MM.1S (cell line): ENCODE measurements around the gene IQGAP2.

Experiments
- CTCF ChIP-seq: fragments of 300-600 bp; sonication (generic); IDR thresholded peaks from 2 replicates; pipeline ENCODE4 v1.5.1; 2016; ENCODE audit warnings: antibody characterized with exemption, low read length, mixed read lengths
- EZH2 ChIP-seq: fragments of 300-600 bp; sonication (generic); optimal IDR thresholded peaks from 2 replicates; pipeline ENCODE3; 2017; ENCODE audit warnings: low read depth, mild to moderate bottlenecking, antibody characterized with exemption, low read length, mixed read lengths
- EZH2phosphoT487 ChIP-seq: fragments of 300-600 bp; sonication (generic); IDR thresholded peaks from 2 replicates; pipeline ENCODE4 v1.6.1; 2018; ENCODE audit warnings: antibody characterized with exemption, low read length

- no peak for TF ChIP-seq CTCF
- no peak for TF ChIP-seq EZH2phosphoT487
- no peak for TF ChIP-seq EZH2
These were observed 96.5 kb downstream of the IQGAP2 start for GRCh38 chr5:76499507-76500161.
